Panc1 (cell line): ENCODE data around the gene IP6K1. TPM values are rescaled to one million over a fixed set of nuclear protein-coding genes. Genes with fewer than 3 reads are reported as not detected.
"Not testable (repeated sequence)": the region's sequence is repeated elsewhere in the genome, so short reads cannot be mapped to it uniquely, and the experiment has no call there.

ENCODE experiments used
- ATAC-seq: fragments of 200-7000 bp; cut with Tn5 transposase; 2 replicates; pipeline ENCODE4 v1.9.1; 2020; ENCODE audit warnings: mild to moderate bottlenecking, moderate library complexity
- BruUV-seq: library from RNA; stranded (reverse); fragments of 400-500 nt; replicated peaks from 2 replicates; lab custom pipeline; 2021; lab: Mats Ljungman, UMichigan
- CTCF ChIA-PET: fragments of 300-600 bp; sonication (Branson Sonifier 250); formaldehyde crosslinking; loops from one replicate; lab custom pipeline; 2022; ENCODE audit warnings: antibody characterized with exemption; lab: Charles Lee
- POLR2A ChIA-PET: fragments of 300-600 bp; sonication (Branson Sonifier 250); formaldehyde crosslinking; loops from one replicate; lab custom pipeline; 2022; ENCODE audit warnings: antibody characterized with exemption; lab: Charles Lee
- DNase-seq: peaks from one replicate; pipeline ENCODE4 v3.0.0-alpha.2; 2010; ENCODE audit warnings: low read depth, low spot score
- H3K27ac ChIP-seq: 2 replicates; pipeline ENCODE4 v1.5.1; 2011; ENCODE audit warnings: mild to moderate bottlenecking, low read length, inconsistent platforms
- H3K27me3 ChIP-seq: fragments of 200-500 bp; sonication (Bioruptor generic); 2 replicates; pipeline ENCODE4 v1.6.0; 2014; ENCODE audit warnings: low read length, inconsistent platforms; ENCODE audit not compliant: control insufficient read depth, insufficient read depth
- H3K36me3 ChIP-seq: fragments of 200-500 bp; sonication (Bioruptor generic); 2 replicates; pipeline ENCODE4 v1.5.1; 2014; ENCODE audit warnings: inconsistent platforms, mild to moderate bottlenecking, low read length, moderate library complexity; ENCODE audit not compliant: control insufficient read depth, insufficient read depth
- H3K4me1 ChIP-seq: 2 replicates; pipeline ENCODE4 v1.5.1; 2011; ENCODE audit warnings: inconsistent platforms, mild to moderate bottlenecking, low read length, moderate library complexity; ENCODE audit not compliant: control insufficient read depth, insufficient read depth
- H3K4me3 ChIP-seq, 2 experiments: 2 replicates each; pipeline ENCODE4 v1.5.1; 2011 to 2012; ENCODE audit warnings: low read depth in 2 of 2, low read length in 2 of 2, mild to moderate bottlenecking in 2 of 2, inconsistent platforms in 1 of 2, moderate library complexity in 1 of 2
- H3K9me3 ChIP-seq: fragments of 200-500 bp; sonication (Bioruptor generic); 2 replicates; pipeline ENCODE4 v1.5.1; 2014; ENCODE audit warnings: low read depth, mild to moderate bottlenecking, inconsistent platforms, low read length, moderate library complexity; ENCODE audit not compliant: control insufficient read depth, insufficient read depth
- in situ Hi-C: cut with HindIII; loops from 2 replicates; pipeline ENCODE4 v1.10.0; 2016; ENCODE audit warnings: low sequenced_read_pairs, low pct_unique_long_range_greater_than_20kb
- intact Hi-C: fragments of 100-400 bp; cut with micrococcal nuclease; formaldehyde crosslinking; loops from one replicate; pipeline ENCODE4 v1.10.0; 2022; ENCODE audit not compliant: unreplicated experiment
- total RNA-seq: library from RNA; stranded (reverse); gene quantifications from one replicate; pipeline ENCODE4 v1.2.1, GENCODE V29; 2021; ENCODE audit not compliant: unreplicated experiment

IP6K1 gene
- total RNA-seq, 1 experiment from 2014 or later, result 39.8 TPM

GRCh38 chr3:49686769-49687423 is 99.4 kb downstream of the IP6K1 start:
- H3K4me1 ChIP-seq, in situ Hi-C loops, H3K9me3 ChIP-seq, DNase-seq, H3K27me3 ChIP-seq, BruUV-seq, CTCF ChIA-PET, intact Hi-C loops, POLR2A ChIA-PET, H3K27ac ChIP-seq, H3K36me3 ChIP-seq: not testable (repeated sequence)
- peak; percentile 74 for ATAC-seq
- H3K4me3 ChIP-seq, result peak overlapping the region; percentile 27 to 45

DNA sequence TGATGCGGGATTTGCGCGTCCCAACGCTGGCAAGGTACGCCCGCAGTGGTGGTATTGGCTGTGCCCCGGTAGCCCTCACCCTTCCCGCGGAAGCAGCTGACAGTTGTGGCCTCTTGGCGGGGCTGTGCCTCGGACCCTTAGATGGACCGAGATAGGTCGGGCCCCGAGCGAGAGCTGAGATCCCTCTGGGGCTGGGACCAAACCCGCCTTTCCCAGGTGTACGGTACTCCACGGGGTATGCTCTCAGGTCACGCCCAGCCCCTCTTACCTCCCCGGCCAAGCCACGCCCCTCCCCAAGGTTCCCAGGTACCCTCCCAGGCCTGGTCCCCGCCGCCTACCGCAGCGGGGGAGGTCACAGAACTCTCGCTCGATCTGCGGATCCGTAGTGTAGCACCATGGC is 100.0 kb downstream of the IP6K1 start:
- H3K4me1 ChIP-seq, in situ Hi-C loops, CTCF ChIA-PET, H3K27ac ChIP-seq, BruUV-seq, intact Hi-C loops, DNase-seq, H3K36me3 ChIP-seq, H3K27me3 ChIP-seq, POLR2A ChIA-PET, H3K9me3 ChIP-seq: not testable (repeated sequence)
- H3K4me3 ChIP-seq, result peak overlapping the region; percentile 27 to 45
- ATAC-seq, result peak; percentile 35

DNA sequence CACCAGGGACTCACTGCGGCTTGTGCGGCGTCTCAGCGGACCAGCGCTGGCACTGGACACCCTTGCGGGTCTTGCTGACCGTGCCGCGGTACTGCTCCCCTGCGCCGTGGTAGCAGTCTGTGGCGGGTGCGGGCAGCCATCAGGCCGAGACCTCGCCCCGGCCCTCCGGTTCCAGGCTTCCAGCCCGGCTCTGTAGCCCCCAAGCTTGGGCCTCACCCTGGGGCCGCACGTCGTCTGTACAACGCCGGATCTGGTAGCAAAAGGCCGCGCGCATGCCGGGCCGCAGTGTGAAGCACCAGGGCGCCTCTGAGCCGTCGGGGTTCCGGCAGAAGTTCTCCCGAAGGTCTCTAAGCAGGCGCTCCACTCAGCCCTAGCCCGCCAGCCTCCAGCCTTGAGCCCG is 100.5 kb downstream of the IP6K1 start:
- BruUV-seq, CTCF ChIA-PET, H3K36me3 ChIP-seq, ATAC-seq, H3K4me1 ChIP-seq, H3K4me3 ChIP-seq, H3K27me3 ChIP-seq, intact Hi-C loops, H3K9me3 ChIP-seq, in situ Hi-C loops, POLR2A ChIA-PET, H3K27ac ChIP-seq, DNase-seq: not testable (repeated sequence)

GRCh38 chr3:49685103-49685502 is 101.2 kb downstream of the IP6K1 start:
- in situ Hi-C loops, H3K4me1 ChIP-seq, H3K27me3 ChIP-seq, intact Hi-C loops, CTCF ChIA-PET, H3K9me3 ChIP-seq, BruUV-seq, H3K27ac ChIP-seq, H3K36me3 ChIP-seq, DNase-seq, POLR2A ChIA-PET, H3K4me3 ChIP-seq, ATAC-seq: not testable (repeated sequence)

DNA sequence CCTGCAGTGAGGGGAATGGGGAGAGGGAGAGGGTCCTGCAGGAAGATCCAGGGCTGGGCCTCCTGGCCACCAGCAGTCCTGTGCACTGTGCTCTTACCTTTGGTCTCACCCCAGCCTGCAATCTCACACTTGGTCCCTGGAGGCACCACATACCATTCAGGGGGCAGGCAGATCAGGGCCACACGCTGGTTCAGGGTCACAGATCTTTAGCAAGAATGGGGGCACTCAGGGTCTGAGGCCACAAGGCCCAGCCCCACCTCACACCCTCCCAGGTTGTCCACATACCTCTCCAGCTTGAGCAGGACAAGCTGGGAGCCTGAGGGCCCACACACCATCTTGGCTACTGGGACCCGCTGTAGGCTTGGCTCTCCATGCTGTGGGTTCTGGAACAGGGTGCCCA is 101.9 kb downstream of the IP6K1 start:
- DNase-seq, in situ Hi-C loops, H3K9me3 ChIP-seq, H3K27me3 ChIP-seq, intact Hi-C loops, POLR2A ChIA-PET, H3K4me3 ChIP-seq, H3K4me1 ChIP-seq, H3K36me3 ChIP-seq, ATAC-seq, BruUV-seq, H3K27ac ChIP-seq: not testable (repeated sequence)
- CTCF ChIA-PET, result interaction anchor here (0.6 kb wide), 1 partner anchor 119 kb away, joined by 10 read pairs; the partner anchor contains the start of gene INKA1
